Uterus (tissue), 2 donors: ENCODE data around the gene PSENEN.

Experiments
- POLR2A ChIP-seq, 2 donors: fragments of 450-650 bp; IDR thresholded peaks; one replicate each; pipeline ENCODE4 v1.6.1; 2016; ENCODE audit warnings: antibody characterized with exemption in 2 of 2, mild to moderate bottlenecking in 1 of 2, moderate library complexity in 1 of 2
- TF ChIP-seq, protein P1 (sequence below), 4 experiments: fragments of 200-600 bp in 2 of 4; fragments of 450-650 bp in 2 of 4; sonication (generic) in 2 of 4; IDR thresholded peaks; one replicate each; pipeline ENCODE4 v1.5.1; 2016 to 2019; ENCODE audit warnings: antibody characterized with exemption in 4 of 4, mild to moderate bottlenecking in 2 of 4, moderate library complexity in 1 of 4

GRCh38 chr19:35750167-35750566 is 4.7 kb downstream of the PSENEN start:
- TF ChIP-seq, protein P1, sequence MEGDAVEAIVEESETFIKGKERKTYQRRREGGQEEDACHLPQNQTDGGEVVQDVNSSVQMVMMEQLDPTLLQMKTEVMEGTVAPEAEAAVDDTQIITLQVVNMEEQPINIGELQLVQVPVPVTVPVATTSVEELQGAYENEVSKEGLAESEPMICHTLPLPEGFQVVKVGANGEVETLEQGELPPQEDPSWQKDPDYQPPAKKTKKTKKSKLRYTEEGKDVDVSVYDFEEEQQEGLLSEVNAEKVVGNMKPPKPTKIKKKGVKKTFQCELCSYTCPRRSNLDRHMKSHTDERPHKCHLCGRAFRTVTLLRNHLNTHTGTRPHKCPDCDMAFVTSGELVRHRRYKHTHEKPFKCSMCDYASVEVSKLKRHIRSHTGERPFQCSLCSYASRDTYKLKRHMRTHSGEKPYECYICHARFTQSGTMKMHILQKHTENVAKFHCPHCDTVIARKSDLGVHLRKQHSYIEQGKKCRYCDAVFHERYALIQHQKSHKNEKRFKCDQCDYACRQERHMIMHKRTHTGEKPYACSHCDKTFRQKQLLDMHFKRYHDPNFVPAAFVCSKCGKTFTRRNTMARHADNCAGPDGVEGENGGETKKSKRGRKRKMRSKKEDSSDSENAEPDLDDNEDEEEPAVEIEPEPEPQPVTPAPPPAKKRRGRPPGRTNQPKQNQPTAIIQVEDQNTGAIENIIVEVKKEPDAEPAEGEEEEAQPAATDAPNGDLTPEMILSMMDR (IDR thresholded peaks at IDR 0.05), result no peak
- no peak for TF ChIP-seq POLR2A (IDR thresholded peaks at IDR 0.05)
